WTC11 (cell line): ENCODE measurements around the gene LIN7A. TPM values are rescaled to one million over a fixed set of nuclear protein-coding genes. Genes with fewer than 3 reads are reported as not detected.
A peak's percentile ranks its signal among the peaks of the same experiment; 100 is the strongest.

Source experiments
- ATAC-seq: fragments of 200-7000 bp; cut with Tn5 transposase; 2 replicates; pipeline ENCODE4 v1.10.0; 2021; ENCODE audit warnings: mild to moderate bottlenecking, moderate library complexity
- CTCF ChIA-PET: fragments of 300-600 bp; sonication (Branson Sonifier 250); formaldehyde crosslinking; loops from one replicate; lab custom pipeline; 2021; ENCODE audit warnings: antibody characterized with exemption; lab: Charles Lee
- POLR2A ChIA-PET: fragments of 350-600 bp; sonication (Branson Sonifier 250); formaldehyde crosslinking; loops from one replicate; lab custom pipeline; 2021; ENCODE audit warnings: antibody characterized with exemption; lab: Charles Lee
- DNase-seq: peaks from one replicate; pipeline ENCODE4 v3.0.0; 2021; ENCODE audit warnings: low spot score
- H3K27ac Mint-ChIP-seq: 2 replicates; pipeline ENCODE4 v1.8.0; 2021; ENCODE audit warnings: mixed read lengths
- H3K27me3 Mint-ChIP-seq: 2 replicates; pipeline ENCODE4 v1.8.0; 2021; ENCODE audit warnings: low read depth, mild to moderate bottlenecking, moderate library complexity, mixed read lengths
- H3K36me3 Mint-ChIP-seq: 2 replicates; pipeline ENCODE4 v1.8.0; 2021; ENCODE audit warnings: mixed read lengths
- H3K4me1 Mint-ChIP-seq: 2 replicates; pipeline ENCODE4 v1.8.0; 2022; ENCODE audit warnings: mixed read lengths
- H3K4me3 Mint-ChIP-seq: 2 replicates; pipeline ENCODE4 v1.8.0; 2021; ENCODE audit warnings: mild to moderate bottlenecking, moderate library complexity, mixed read lengths
- H3K9me3 Mint-ChIP-seq: 2 replicates; pipeline ENCODE4 v1.8.0; 2021; ENCODE audit warnings: mixed read lengths
- CREB1 ChIP-seq: sonication (generic); formaldehyde crosslinking; IDR thresholded peaks from 2 replicates; pipeline ENCODE4 v1.8.0; 2023; ENCODE audit warnings: mild to moderate bottlenecking, missing genetic modification reagents
- CREM ChIP-seq: sonication (generic); formaldehyde crosslinking; IDR thresholded peaks from 2 replicates; pipeline ENCODE4 v1.8.1; 2022; ENCODE audit warnings: mild to moderate bottlenecking, missing genetic modification reagents, moderate library complexity
- EMX1 ChIP-seq: fragments of 250-450 bp; sonication (Bioruptor Pico); IDR thresholded peaks from 2 replicates; pipeline ENCODE4 v1.8.0; 2021; ENCODE audit warnings: mild to moderate bottlenecking
- FOXJ3 ChIP-seq: sonication (generic); formaldehyde crosslinking; IDR thresholded peaks from 2 replicates; pipeline ENCODE4 v1.9.0; 2021; ENCODE audit warnings: missing genetic modification reagents, mild to moderate bottlenecking, borderline replicate concordance
- GTF2I ChIP-seq: fragments of 250-450 bp; sonication (Bioruptor Pico); conservative IDR thresholded peaks from 2 replicates; pipeline ENCODE4 v1.4.0; 2021; ENCODE audit warnings: mild to moderate bottlenecking
- KAT7 ChIP-seq: sonication (generic); formaldehyde crosslinking; IDR thresholded peaks from 2 replicates; pipeline ENCODE4 v1.8.1; 2023; ENCODE audit warnings: missing genetic modification reagents, mild to moderate bottlenecking, borderline replicate concordance
- NR2C2 ChIP-seq: sonication (generic); formaldehyde crosslinking; IDR thresholded peaks from 2 replicates; pipeline ENCODE4 v1.8.0; 2022; ENCODE audit warnings: mild to moderate bottlenecking, missing genetic modification reagents
- OVOL2 ChIP-seq: fragments of 250-450 bp; sonication (Bioruptor Pico); IDR thresholded peaks from 2 replicates; pipeline ENCODE4 v1.9.0; 2021; ENCODE audit warnings: mild to moderate bottlenecking, borderline replicate concordance
- PRRX2 ChIP-seq: fragments of 250-450 bp; sonication (Bioruptor Pico); IDR thresholded peaks from 2 replicates; pipeline ENCODE4 v1.8.0; 2021; ENCODE audit warnings: mild to moderate bottlenecking
- SMAD4 ChIP-seq: sonication (generic); formaldehyde crosslinking; IDR thresholded peaks from 2 replicates; pipeline ENCODE4 v1.8.0; 2022; ENCODE audit warnings: mild to moderate bottlenecking, missing genetic modification reagents
- SOX15 ChIP-seq: fragments of 250-450 bp; sonication (Bioruptor Pico); IDR thresholded peaks from 2 replicates; pipeline ENCODE4 v1.9.0; 2021; ENCODE audit warnings: mild to moderate bottlenecking
- TCF7 ChIP-seq: sonication (generic); formaldehyde crosslinking; IDR thresholded peaks from 2 replicates; pipeline ENCODE4 v1.8.0; 2022; ENCODE audit warnings: mild to moderate bottlenecking, low read depth, missing genetic modification reagents, moderate library complexity
- TP53 ChIP-seq: sonication (generic); formaldehyde crosslinking; IDR thresholded peaks from 2 replicates; pipeline ENCODE4 v1.8.1; 2023; ENCODE audit warnings: mild to moderate bottlenecking, missing genetic modification reagents
- ZNF671 ChIP-seq: fragments of 250-450 bp; sonication (Bioruptor Pico); IDR thresholded peaks from 2 replicates; pipeline ENCODE4 v1.8.0; 2021; ENCODE audit warnings: mild to moderate bottlenecking
- total RNA-seq: library from RNA; stranded (reverse); gene quantifications from 3 replicates; pipeline ENCODE4 v1.2.3, GENCODE V29; 2021
- TF ChIP-seq, protein P1 (sequence below): sonication (generic); formaldehyde crosslinking; IDR thresholded peaks from 2 replicates; pipeline ENCODE4 v1.8.0; 2023; ENCODE audit warnings: missing genetic modification reagents, mild to moderate bottlenecking, borderline replicate concordance
- TF ChIP-seq, protein P2 (sequence below): sonication (generic); formaldehyde crosslinking; IDR thresholded peaks from 2 replicates; pipeline ENCODE4 v1.8.1; 2022; ENCODE audit warnings: mild to moderate bottlenecking, missing genetic modification reagents, moderate library complexity, borderline replicate concordance
- TF ChIP-seq, protein P3 (sequence below): sonication (generic); formaldehyde crosslinking; IDR thresholded peaks from 2 replicates; pipeline ENCODE4 v1.8.0; 2023; ENCODE audit warnings: missing genetic modification reagents
- TF ChIP-seq, protein P4 (sequence below): fragments of 250-450 bp; sonication (Bioruptor Pico); IDR thresholded peaks from 2 replicates; pipeline ENCODE4 v1.8.0; 2021; ENCODE audit warnings: mild to moderate bottlenecking
- TF ChIP-seq, protein P5 (sequence below): sonication (generic); formaldehyde crosslinking; IDR thresholded peaks from 2 replicates; pipeline ENCODE4 v1.8.1; 2022; ENCODE audit warnings: low read depth, mild to moderate bottlenecking, moderate library complexity, missing genetic modification reagents, borderline replicate concordance
- TF ChIP-seq, protein P6 (sequence below): sonication (generic); formaldehyde crosslinking; IDR thresholded peaks from 2 replicates; pipeline ENCODE4 v1.8.1; 2023; ENCODE audit warnings: mild to moderate bottlenecking, missing genetic modification reagents, moderate library complexity
- TF ChIP-seq, protein P7 (sequence below): sonication (generic); formaldehyde crosslinking; IDR thresholded peaks from 2 replicates; pipeline ENCODE4 v1.8.1; 2022; ENCODE audit warnings: mild to moderate bottlenecking, moderate library complexity, missing genetic modification reagents
- TF ChIP-seq, protein P8 (sequence below): sonication (generic); formaldehyde crosslinking; IDR thresholded peaks from 2 replicates; pipeline ENCODE4 v1.8.1; 2022; ENCODE audit warnings: missing genetic modification reagents, borderline replicate concordance
- TF ChIP-seq, protein P9 (sequence below): sonication (generic); formaldehyde crosslinking; IDR thresholded peaks from 2 replicates; pipeline ENCODE4 v1.8.1; 2023; ENCODE audit warnings: mild to moderate bottlenecking, moderate library complexity, missing genetic modification reagents

Gene LIN7A
- total RNA-seq, 1 experiment from 2014 or later = 8.5 TPM

DNA sequence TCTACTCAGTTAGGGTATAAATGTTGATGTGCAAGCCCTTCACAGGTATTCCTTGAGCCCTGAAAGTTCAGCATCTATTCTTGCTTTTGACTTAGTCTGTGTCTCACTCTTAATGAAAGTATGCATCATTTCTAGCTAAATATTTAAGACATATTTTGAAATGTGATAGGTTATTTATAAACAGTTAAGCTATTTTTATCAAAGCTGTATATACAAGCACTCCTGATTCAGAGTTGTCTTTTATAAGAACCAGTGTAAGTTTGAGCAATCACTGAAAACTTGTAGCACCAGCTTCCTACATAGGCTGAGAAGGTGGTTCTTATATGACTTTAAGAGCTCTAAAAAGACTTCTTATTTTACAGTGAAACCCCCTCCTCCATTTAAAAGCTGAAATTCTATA lies 122.4 kb downstream of the LIN7A start (continued):
- TF ChIP-seq, protein P1, sequence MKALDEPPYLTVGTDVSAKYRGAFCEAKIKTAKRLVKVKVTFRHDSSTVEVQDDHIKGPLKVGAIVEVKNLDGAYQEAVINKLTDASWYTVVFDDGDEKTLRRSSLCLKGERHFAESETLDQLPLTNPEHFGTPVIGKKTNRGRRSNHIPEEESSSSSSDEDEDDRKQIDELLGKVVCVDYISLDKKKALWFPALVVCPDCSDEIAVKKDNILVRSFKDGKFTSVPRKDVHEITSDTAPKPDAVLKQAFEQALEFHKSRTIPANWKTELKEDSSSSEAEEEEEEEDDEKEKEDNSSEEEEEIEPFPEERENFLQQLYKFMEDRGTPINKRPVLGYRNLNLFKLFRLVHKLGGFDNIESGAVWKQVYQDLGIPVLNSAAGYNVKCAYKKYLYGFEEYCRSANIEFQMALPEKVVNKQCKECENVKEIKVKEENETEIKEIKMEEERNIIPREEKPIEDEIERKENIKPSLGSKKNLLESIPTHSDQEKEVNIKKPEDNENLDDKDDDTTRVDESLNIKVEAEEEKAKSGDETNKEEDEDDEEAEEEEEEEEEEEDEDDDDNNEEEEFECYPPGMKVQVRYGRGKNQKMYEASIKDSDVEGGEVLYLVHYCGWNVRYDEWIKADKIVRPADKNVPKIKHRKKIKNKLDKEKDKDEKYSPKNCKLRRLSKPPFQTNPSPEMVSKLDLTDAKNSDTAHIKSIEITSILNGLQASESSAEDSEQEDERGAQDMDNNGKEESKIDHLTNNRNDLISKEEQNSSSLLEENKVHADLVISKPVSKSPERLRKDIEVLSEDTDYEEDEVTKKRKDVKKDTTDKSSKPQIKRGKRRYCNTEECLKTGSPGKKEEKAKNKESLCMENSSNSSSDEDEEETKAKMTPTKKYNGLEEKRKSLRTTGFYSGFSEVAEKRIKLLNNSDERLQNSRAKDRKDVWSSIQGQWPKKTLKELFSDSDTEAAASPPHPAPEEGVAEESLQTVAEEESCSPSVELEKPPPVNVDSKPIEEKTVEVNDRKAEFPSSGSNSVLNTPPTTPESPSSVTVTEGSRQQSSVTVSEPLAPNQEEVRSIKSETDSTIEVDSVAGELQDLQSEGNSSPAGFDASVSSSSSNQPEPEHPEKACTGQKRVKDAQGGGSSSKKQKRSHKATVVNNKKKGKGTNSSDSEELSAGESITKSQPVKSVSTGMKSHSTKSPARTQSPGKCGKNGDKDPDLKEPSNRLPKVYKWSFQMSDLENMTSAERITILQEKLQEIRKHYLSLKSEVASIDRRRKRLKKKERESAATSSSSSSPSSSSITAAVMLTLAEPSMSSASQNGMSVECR (CRISPR knock-in tag) = no peak
- TF ChIP-seq FOXJ3 (CRISPR knock-in tag) (no peak), ZNF671 (CRISPR knock-in tag) (no peak), OVOL2 (CRISPR knock-in tag) (no peak), NR2C2 (CRISPR knock-in tag) (no peak), EMX1 (no peak), CREB1 (CRISPR knock-in tag) (no peak), TP53 (CRISPR knock-in tag) (no peak)
- TF ChIP-seq, protein P2, sequence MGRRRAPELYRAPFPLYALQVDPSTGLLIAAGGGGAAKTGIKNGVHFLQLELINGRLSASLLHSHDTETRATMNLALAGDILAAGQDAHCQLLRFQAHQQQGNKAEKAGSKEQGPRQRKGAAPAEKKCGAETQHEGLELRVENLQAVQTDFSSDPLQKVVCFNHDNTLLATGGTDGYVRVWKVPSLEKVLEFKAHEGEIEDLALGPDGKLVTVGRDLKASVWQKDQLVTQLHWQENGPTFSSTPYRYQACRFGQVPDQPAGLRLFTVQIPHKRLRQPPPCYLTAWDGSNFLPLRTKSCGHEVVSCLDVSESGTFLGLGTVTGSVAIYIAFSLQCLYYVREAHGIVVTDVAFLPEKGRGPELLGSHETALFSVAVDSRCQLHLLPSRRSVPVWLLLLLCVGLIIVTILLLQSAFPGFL = no peak
- TF ChIP-seq, protein P3, sequence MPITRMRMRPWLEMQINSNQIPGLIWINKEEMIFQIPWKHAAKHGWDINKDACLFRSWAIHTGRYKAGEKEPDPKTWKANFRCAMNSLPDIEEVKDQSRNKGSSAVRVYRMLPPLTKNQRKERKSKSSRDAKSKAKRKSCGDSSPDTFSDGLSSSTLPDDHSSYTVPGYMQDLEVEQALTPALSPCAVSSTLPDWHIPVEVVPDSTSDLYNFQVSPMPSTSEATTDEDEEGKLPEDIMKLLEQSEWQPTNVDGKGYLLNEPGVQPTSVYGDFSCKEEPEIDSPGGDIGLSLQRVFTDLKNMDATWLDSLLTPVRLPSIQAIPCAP (CRISPR knock-in tag) = no peak
- TF ChIP-seq, protein P4, sequence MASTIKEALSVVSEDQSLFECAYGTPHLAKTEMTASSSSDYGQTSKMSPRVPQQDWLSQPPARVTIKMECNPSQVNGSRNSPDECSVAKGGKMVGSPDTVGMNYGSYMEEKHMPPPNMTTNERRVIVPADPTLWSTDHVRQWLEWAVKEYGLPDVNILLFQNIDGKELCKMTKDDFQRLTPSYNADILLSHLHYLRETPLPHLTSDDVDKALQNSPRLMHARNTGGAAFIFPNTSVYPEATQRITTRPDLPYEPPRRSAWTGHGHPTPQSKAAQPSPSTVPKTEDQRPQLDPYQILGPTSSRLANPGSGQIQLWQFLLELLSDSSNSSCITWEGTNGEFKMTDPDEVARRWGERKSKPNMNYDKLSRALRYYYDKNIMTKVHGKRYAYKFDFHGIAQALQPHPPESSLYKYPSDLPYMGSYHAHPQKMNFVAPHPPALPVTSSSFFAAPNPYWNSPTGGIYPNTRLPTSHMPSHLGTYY (CRISPR knock-in tag) = no peak

DNA sequence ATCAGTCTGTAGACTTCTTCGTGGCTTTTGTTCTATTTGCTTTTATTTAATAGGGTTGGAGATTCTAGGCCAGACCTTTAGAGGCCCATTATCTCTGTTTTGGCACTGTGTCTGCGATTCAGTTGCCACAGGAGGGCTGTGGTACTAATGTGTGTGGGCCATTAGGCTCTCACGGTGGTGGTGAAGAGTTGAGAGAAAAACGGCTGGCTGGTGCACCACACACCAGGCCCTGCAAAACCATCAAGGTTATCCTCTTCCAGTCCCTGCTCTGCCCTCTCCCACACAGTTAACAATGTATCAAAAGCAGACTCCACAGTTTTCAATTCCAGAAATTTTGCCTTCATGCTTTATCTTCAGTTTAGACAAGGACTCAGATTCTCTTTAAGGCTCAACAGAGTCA lies 123.3 kb downstream of the LIN7A start:
- H3K9me3 Mint-ChIP-seq = no peaks in the 10 kb centered on the region
- H3K36me3 Mint-ChIP-seq = no peaks in the 10 kb centered on the region
- no peak overlapping the region for H3K27ac Mint-ChIP-seq
- DNase-seq = no peak
- H3K27me3 Mint-ChIP-seq = no peaks in the 10 kb centered on the region
- POLR2A ChIA-PET = no interaction called here
- ATAC-seq = peak; percentile 20; the same call in 1 of the 2 replicates
- no peak overlapping the region for H3K4me3 Mint-ChIP-seq
- no peaks in the 10 kb centered on the region for H3K4me1 Mint-ChIP-seq
- TF ChIP-seq, protein P5, sequence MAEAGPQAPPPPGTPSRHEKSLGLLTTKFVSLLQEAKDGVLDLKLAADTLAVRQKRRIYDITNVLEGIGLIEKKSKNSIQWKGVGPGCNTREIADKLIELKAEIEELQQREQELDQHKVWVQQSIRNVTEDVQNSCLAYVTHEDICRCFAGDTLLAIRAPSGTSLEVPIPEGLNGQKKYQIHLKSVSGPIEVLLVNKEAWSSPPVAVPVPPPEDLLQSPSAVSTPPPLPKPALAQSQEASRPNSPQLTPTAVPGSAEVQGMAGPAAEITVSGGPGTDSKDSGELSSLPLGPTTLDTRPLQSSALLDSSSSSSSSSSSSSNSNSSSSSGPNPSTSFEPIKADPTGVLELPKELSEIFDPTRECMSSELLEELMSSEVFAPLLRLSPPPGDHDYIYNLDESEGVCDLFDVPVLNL = no peak
- TF ChIP-seq, protein P6, sequence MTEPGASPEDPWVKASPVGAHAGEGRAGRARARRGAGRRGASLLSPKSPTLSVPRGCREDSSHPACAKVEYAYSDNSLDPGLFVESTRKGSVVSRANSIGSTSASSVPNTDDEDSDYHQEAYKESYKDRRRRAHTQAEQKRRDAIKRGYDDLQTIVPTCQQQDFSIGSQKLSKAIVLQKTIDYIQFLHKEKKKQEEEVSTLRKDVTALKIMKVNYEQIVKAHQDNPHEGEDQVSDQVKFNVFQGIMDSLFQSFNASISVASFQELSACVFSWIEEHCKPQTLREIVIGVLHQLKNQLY (CRISPR knock-in tag) = no peak
- TF ChIP-seq, protein P7, sequence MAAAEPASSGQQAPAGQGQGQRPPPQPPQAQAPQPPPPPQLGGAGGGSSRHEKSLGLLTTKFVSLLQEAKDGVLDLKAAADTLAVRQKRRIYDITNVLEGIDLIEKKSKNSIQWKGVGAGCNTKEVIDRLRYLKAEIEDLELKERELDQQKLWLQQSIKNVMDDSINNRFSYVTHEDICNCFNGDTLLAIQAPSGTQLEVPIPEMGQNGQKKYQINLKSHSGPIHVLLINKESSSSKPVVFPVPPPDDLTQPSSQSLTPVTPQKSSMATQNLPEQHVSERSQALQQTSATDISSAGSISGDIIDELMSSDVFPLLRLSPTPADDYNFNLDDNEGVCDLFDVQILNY (CRISPR knock-in tag) = no peak
- no peak for TF ChIP-seq PRRX2 (CRISPR knock-in tag)
- TF ChIP-seq KAT7 (CRISPR knock-in tag) = no peak
- TF ChIP-seq, protein P8, sequence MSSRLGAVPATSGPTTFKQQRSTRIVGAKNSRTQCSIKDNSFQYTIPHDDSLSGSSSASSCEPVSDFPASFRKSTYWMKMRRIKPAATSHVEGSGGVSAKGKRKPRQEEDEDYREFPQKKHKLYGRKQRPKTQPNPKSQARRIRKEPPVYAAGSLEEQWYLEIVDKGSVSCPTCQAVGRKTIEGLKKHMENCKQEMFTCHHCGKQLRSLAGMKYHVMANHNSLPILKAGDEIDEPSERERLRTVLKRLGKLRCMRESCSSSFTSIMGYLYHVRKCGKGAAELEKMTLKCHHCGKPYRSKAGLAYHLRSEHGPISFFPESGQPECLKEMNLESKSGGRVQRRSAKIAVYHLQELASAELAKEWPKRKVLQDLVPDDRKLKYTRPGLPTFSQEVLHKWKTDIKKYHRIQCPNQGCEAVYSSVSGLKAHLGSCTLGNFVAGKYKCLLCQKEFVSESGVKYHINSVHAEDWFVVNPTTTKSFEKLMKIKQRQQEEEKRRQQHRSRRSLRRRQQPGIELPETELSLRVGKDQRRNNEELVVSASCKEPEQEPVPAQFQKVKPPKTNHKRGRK = no peak
- no peak for TF ChIP-seq CREM
- TF ChIP-seq, protein P9, sequence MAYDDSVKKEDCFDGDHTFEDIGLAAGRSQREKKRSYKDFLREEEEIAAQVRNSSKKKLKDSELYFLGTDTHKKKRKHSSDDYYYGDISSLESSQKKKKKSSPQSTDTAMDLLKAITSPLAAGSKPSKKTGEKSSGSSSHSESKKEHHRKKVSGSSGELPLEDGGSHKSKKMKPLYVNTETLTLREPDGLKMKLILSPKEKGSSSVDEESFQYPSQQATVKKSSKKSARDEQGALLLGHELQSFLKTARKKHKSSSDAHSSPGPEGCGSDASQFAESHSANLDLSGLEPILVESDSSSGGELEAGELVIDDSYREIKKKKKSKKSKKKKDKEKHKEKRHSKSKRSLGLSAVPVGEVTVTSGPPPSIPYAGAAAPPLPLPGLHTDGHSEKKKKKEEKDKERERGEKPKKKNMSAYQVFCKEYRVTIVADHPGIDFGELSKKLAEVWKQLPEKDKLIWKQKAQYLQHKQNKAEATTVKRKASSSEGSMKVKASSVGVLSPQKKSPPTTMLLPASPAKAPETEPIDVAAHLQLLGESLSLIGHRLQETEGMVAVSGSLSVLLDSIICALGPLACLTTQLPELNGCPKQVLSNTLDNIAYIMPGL (CRISPR knock-in tag) = no peak
- no peak for TF ChIP-seq TCF7 (CRISPR knock-in tag)
- TF ChIP-seq SMAD4 (CRISPR knock-in tag) = no peak
- no peak for TF ChIP-seq GTF2I (CRISPR knock-in tag)
- TF ChIP-seq SOX15 (CRISPR knock-in tag) = no peak
- CTCF ChIA-PET = no interaction called here
